Hepatocyte (in vitro differentiated cells): ENCODE data around the gene SEZ6L2. TPM values are rescaled to one million over a fixed set of nuclear protein-coding genes. Genes with fewer than 3 reads are reported as not detected.

Source experiments
- DNase-seq: peaks from one replicate; pipeline ENCODE4 v3.0.0-alpha.2; 2016; ENCODE audit warnings: low spot score
- H2AFZ ChIP-seq: fragments of 200-600 bp; sonication (generic); 2 replicates; pipeline ENCODE4 v1.6.0; 2016; ENCODE audit warnings: antibody characterized with exemption, mild to moderate bottlenecking
- H3K27ac ChIP-seq: fragments of 200-600 bp; sonication (generic); 2 replicates; pipeline ENCODE4 v1.5.1; 2016; ENCODE audit warnings: mild to moderate bottlenecking
- H3K27me3 ChIP-seq: fragments of 200-600 bp; sonication (generic); 2 replicates; pipeline ENCODE4 v1.6.1; 2016
- H3K36me3 ChIP-seq: fragments of 200-600 bp; sonication (generic); replicated peaks from 2 replicates; pipeline ENCODE4 v1.5.1; 2016; ENCODE audit warnings: low read depth; ENCODE audit not compliant: insufficient read depth
- H3K4me1 ChIP-seq: fragments of 200-600 bp; sonication (generic); 2 replicates; pipeline ENCODE4 v1.5.1; 2016; ENCODE audit warnings: mild to moderate bottlenecking, moderate library complexity; ENCODE audit not compliant: insufficient read depth
- H3K4me2 ChIP-seq: fragments of 200-600 bp; sonication (generic); 2 replicates; pipeline ENCODE4 v1.6.0; 2016
- H3K4me3 ChIP-seq: fragments of 200-600 bp; sonication (generic); 2 replicates; pipeline ENCODE4 v1.5.1; 2016; ENCODE audit warnings: mild to moderate bottlenecking
- H3K79me2 ChIP-seq: fragments of 200-600 bp; sonication (generic); 2 replicates; pipeline ENCODE4 v1.6.0; 2017; ENCODE audit warnings: mild to moderate bottlenecking
- H3K9me2 ChIP-seq: fragments of 200-600 bp; sonication (generic); replicated peaks from 2 replicates; pipeline ENCODE4 v1.6.0; 2017; ENCODE audit warnings: mild to moderate bottlenecking; ENCODE audit not compliant: insufficient read depth
- H3K9me3 ChIP-seq: fragments of 200-600 bp; sonication (generic); 2 replicates; pipeline ENCODE4 v1.5.1; 2016; ENCODE audit warnings: low read depth, mild to moderate bottlenecking
- H4K20me1 ChIP-seq: fragments of 200-600 bp; sonication (generic); 2 replicates; pipeline ENCODE4 v1.6.0; 2016; ENCODE audit warnings: mild to moderate bottlenecking; ENCODE audit not compliant: insufficient read depth, poor library complexity, severe bottlenecking
- CTCF ChIP-seq: fragments of 200-600 bp; sonication (generic); IDR thresholded peaks from 2 replicates; pipeline ENCODE4 v1.5.1; 2016; ENCODE audit warnings: antibody characterized with exemption, mild to moderate bottlenecking; ENCODE audit not compliant: poor library complexity
- EZH2 ChIP-seq: fragments of 200-600 bp; sonication (generic); IDR thresholded peaks from 2 replicates; pipeline ENCODE4 v1.6.1; 2016; ENCODE audit warnings: antibody characterized with exemption, mild to moderate bottlenecking, borderline replicate concordance
- EZH2phosphoT487 ChIP-seq: fragments of 200-600 bp; sonication (generic); IDR thresholded peaks from one replicate; pipeline ENCODE4 v1.6.1; 2018; ENCODE audit warnings: antibody characterized with exemption, mild to moderate bottlenecking, low read depth, moderate library complexity; ENCODE audit not compliant: unreplicated experiment, severe bottlenecking
- WGBS: methylation state at CpG from one replicate; pipeline ENCODE4 v1.1.6; 2016; ENCODE audit warnings: low lambda C conversion rate; ENCODE audit errors: missing lambda C conversion rate; 5-methylcytosine and 5-hydroxymethylcytosine counted together
- polyA plus RNA-seq: library from polyadenylated mRNA; unstranded; fragments of >200 nt; fragmentation: Nextera tagmentation; extraction: Ambion mirVana; gene quantifications from 2 replicates; pipeline ENCODE4 v1.2.1, GENCODE V29; 2016
- total RNA-seq: library from RNA; depleted of rRNA; stranded (reverse); fragments of >200 nt; gene quantifications from 2 replicates; pipeline ENCODE4 v1.2.3, GENCODE V29; 2014

Gene SEZ6L2
- total and polyA plus RNA-seq, 2 experiments from 2014 or later: 36.1 to 39.9 TPM

GRCh38 chr16:29916979-29917378 is 17.6 kb upstream of the SEZ6L2 start:
- H3K79me2 ChIP-seq: peaks cover 2% of the 10 kb centered on the region
- no peaks in the 10 kb centered on the region for H3K27me3 ChIP-seq
- H3K9me2 ChIP-seq: no peaks in the 10 kb centered on the region
- H3K4me2 ChIP-seq: no peak overlapping the region
- H3K4me1 ChIP-seq: no peaks in the 10 kb centered on the region
- TF ChIP-seq CTCF: no peak
- no peak for TF ChIP-seq EZH2
- TF ChIP-seq EZH2phosphoT487: no peak
- no peak overlapping the region for H2AFZ ChIP-seq
- no peak overlapping the region for H3K27ac ChIP-seq
- WGBS: 96% methylated on average over 1 of the region's 1 CpG
- no peaks in the 10 kb centered on the region for H3K36me3 ChIP-seq
- H3K9me3 ChIP-seq: no peaks in the 10 kb centered on the region
- no peak for DNase-seq
- no peak overlapping the region for H3K4me3 ChIP-seq
- H4K20me1 ChIP-seq: no peaks in the 10 kb centered on the region

GRCh38 chr16:29915590-29916247 is 16.4 kb upstream of the SEZ6L2 start:
- Histone ChIP-seq H2AFZ (no peak overlapping the region), H3K9me2 (no peaks in the 10 kb centered on the region), H3K27me3 (no peaks in the 10 kb centered on the region), H3K79me2 (no peaks in the 10 kb centered on the region), H3K9me3 (no peaks in the 10 kb centered on the region), H3K27ac (no peak overlapping the region), H4K20me1 (no peaks in the 10 kb centered on the region), H3K4me1 (no peaks in the 10 kb centered on the region), H3K36me3 (no peaks in the 10 kb centered on the region), H3K4me3 (no peak overlapping the region), H3K4me2 (no peak overlapping the region)
- 93% methylated on average over 6 of the region's 6 CpGs for WGBS
- no peak for TF ChIP-seq EZH2phosphoT487
- no peak for TF ChIP-seq CTCF
- no peak for TF ChIP-seq EZH2
- no peak for DNase-seq

- H3K4me1 ChIP-seq: no peaks in the 10 kb centered on the region
- no peaks in the 10 kb centered on the region for H3K9me2 ChIP-seq
- H4K20me1 ChIP-seq: no peaks in the 10 kb centered on the region
- DNase-seq: no peak
- H3K36me3 ChIP-seq: no peaks in the 10 kb centered on the region
- H3K27me3 ChIP-seq: no peaks in the 10 kb centered on the region
- no peak overlapping the region for H3K27ac ChIP-seq
- H3K4me3 ChIP-seq: no peak overlapping the region
- TF ChIP-seq EZH2phosphoT487: no peak
- H3K79me2 ChIP-seq: no peaks in the 10 kb centered on the region
- H3K9me3 ChIP-seq: no peaks in the 10 kb centered on the region
- no peak overlapping the region for H2AFZ ChIP-seq
- no peak overlapping the region for H3K4me2 ChIP-seq
- 96% methylated on average over 8 of the region's 8 CpGs for WGBS
These were observed 14.2 kb upstream of the SEZ6L2 start for GRCh38 chr16:29913514-29913913.

GRCh38 chr16:29912087-29912486 is 12.7 kb upstream of the SEZ6L2 start:
- no peaks in the 10 kb centered on the region for H3K36me3 ChIP-seq
- no peaks in the 10 kb centered on the region for H3K9me3 ChIP-seq
- no peak overlapping the region for H3K4me2 ChIP-seq
- H3K4me3 ChIP-seq: no peak overlapping the region
- H3K27me3 ChIP-seq: no peaks in the 10 kb centered on the region
- H2AFZ ChIP-seq: no peak overlapping the region
- no peak overlapping the region for H3K27ac ChIP-seq
- no peak for DNase-seq
- H3K79me2 ChIP-seq: no peaks in the 10 kb centered on the region
- H3K9me2 ChIP-seq: no peaks in the 10 kb centered on the region
- no peak for TF ChIP-seq EZH2phosphoT487
- no peak for TF ChIP-seq CTCF
- TF ChIP-seq EZH2: no peak
- H3K4me1 ChIP-seq: no peaks in the 10 kb centered on the region
- H4K20me1 ChIP-seq: no peaks in the 10 kb centered on the region
- 89% methylated on average over 11 of the region's 11 CpGs for WGBS
